H4 (cell line): Measurements from ENCODE around the gene LIPC. TPM values are rescaled to one million over a fixed set of nuclear protein-coding genes. Genes with fewer than 3 reads are reported as not detected.

Experiments
- DNase-seq: peaks from one replicate; pipeline ENCODE4 v3.0.0-alpha.2; 2015; ENCODE audit warnings: low spot score
- total RNA-seq: library from RNA; depleted of rRNA; stranded (reverse); fragments of >200 nt; shearing (Covaris generic); gene quantifications from 2 replicates; pipeline ENCODE4 v1.2.3, GENCODE V29; 2014

LIPC gene
- total RNA-seq, 1 experiment from 2014 or later, result 0.43 TPM

DNA sequence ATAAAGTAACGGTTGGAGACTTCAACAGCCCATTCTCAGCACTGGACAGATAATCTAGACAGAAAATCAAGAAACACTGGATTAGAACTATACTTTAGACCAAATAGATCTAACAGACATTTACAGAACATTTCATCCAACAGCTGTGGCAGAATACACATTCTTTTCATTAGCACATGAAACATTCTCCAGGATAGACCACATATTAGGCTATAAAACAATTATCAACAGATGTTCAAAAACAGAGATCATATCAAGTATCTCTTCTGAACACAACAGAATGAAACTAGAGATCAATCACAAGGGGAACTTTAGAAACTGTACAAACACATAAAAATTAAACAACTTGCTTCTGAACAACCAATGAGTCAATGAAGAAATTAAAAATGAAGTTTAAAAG is 184.4 kb downstream of the LIPC start:
- no peak for DNase-seq
